ENCODE measurements around the gene OR51A2.
"Not testable (repeated sequence)": the region's sequence is repeated elsewhere in the genome, so short reads cannot be mapped to it uniquely, and the experiment has no call there.

The OR51A2 gene

GRCh38 chr11:4955613-4956012, at the start of gene OR51A2:
OR51A2 (minus strand) TSS chr11:4955713; CDS start chr11:4955713, 0 bp downstream.
- H3K36me3 ChIP-seq (replicated peaks; ENCODE audit: insufficient read depth, low read length); H4K20me1 ChIP-seq (ENCODE audit: insufficient read depth, low read length); H3K9me3 ChIP-seq (replicated peaks; ENCODE audit: insufficient read depth, low read length); H3K9ac ChIP-seq (ENCODE audit: low read length); H3K27ac ChIP-seq (ENCODE audit: low read length); H3K4me1 ChIP-seq (ENCODE audit: low read length); DNase-seq; H3K79me2 ChIP-seq (ENCODE audit: low read length); H3K4me2 ChIP-seq (ENCODE audit: low read depth, low read length); H3F3A ChIP-seq (ENCODE audit: insufficient read depth, low read length); H3K9me2 ChIP-seq (replicated peaks; ENCODE audit: insufficient read depth, low read length); H2AFZ ChIP-seq (ENCODE audit: low read length); H3K4me3 ChIP-seq (ENCODE audit: low read length); H3K27me3 ChIP-seq (replicated peaks; ENCODE audit: insufficient read depth, low read length): not testable (repeated sequence)

- H3K36me3 ChIP-seq (replicated peaks; ENCODE audit: insufficient read depth, low read length): no peaks in the 10 kb centered on the region
- H3K27ac ChIP-seq (ENCODE audit: low read length): no peak overlapping the region
- H3K9me3 ChIP-seq (replicated peaks; ENCODE audit: insufficient read depth, low read length): no peaks in the 10 kb centered on the region
- no peaks in the 10 kb centered on the region for H3F3A ChIP-seq (ENCODE audit: insufficient read depth, low read length)
- H3K9me2 ChIP-seq (replicated peaks; ENCODE audit: insufficient read depth, low read length): no peaks in the 10 kb centered on the region
- H4K20me1 ChIP-seq (ENCODE audit: insufficient read depth, low read length): no peaks in the 10 kb centered on the region
- no peak overlapping the region for H3K9ac ChIP-seq (ENCODE audit: low read length)
- H3K4me3 ChIP-seq (ENCODE audit: low read length): no peak overlapping the region
- peak; percentile 70 for TF ChIP-seq CTCF (IDR thresholded peaks at IDR 0.05; ENCODE audit: low read length)
- no peak for TF ChIP-seq EZH2phosphoT487 (IDR thresholded peaks at IDR 0.05; ENCODE audit: low read length)
- TF ChIP-seq EZH2 (optimal IDR thresholded peaks at IDR 0.05; ENCODE audit: low read depth, low read length): no peak
- H3K4me1 ChIP-seq (ENCODE audit: low read length): no peaks in the 10 kb centered on the region
- DNase-seq: peak; percentile 58
- H2AFZ ChIP-seq (ENCODE audit: low read length): no peak overlapping the region
- H3K27me3 ChIP-seq (replicated peaks; ENCODE audit: insufficient read depth, low read length): no peaks in the 10 kb centered on the region
- no peaks in the 10 kb centered on the region for H3K79me2 ChIP-seq (ENCODE audit: low read length)
- no peak overlapping the region for H3K4me2 ChIP-seq (ENCODE audit: low read depth, low read length)
These were observed 49.1 kb upstream of the OR51A2 start for GRCh38 chr11:5004424-5005274.

- no peak within 1 kb of the TSS for H3K27ac ChIP-seq (ENCODE audit: low read length)
- no peaks in the 10 kb centered on the region for H3F3A ChIP-seq (ENCODE audit: insufficient read depth, low read length)
- H3K4me1 ChIP-seq (ENCODE audit: low read length): no peaks in the 10 kb centered on the region
- no peaks in the 10 kb centered on the region for H4K20me1 ChIP-seq (ENCODE audit: insufficient read depth, low read length)
- no peaks in the 10 kb centered on the region for H3K9me2 ChIP-seq (replicated peaks; ENCODE audit: insufficient read depth, low read length)
- DNase-seq: no peak
- H3K27me3 ChIP-seq (replicated peaks; ENCODE audit: insufficient read depth, low read length): no peaks in the 10 kb centered on the region
- no peak within 1 kb of the TSS for H3K9ac ChIP-seq (ENCODE audit: low read length)
- H3K79me2 ChIP-seq (ENCODE audit: low read length): no peaks in the 10 kb centered on the region
- no peak within 1 kb of the TSS for H3K4me2 ChIP-seq (ENCODE audit: low read depth, low read length)
- TF ChIP-seq EZH2 (optimal IDR thresholded peaks at IDR 0.05; ENCODE audit: low read depth, low read length): no peak
- no peak within 1 kb of the TSS for H3K4me3 ChIP-seq (ENCODE audit: low read length)
- no peaks in the 10 kb centered on the region for H3K36me3 ChIP-seq (replicated peaks; ENCODE audit: insufficient read depth, low read length)
- no peaks in the 10 kb centered on the region for H3K9me3 ChIP-seq (replicated peaks; ENCODE audit: insufficient read depth, low read length)
- no peak within 1 kb of the TSS for H2AFZ ChIP-seq (ENCODE audit: low read length)
These were observed 39.0 kb upstream of the OR51A2 start, which contains the start of gene OR51L1 for GRCh38 chr11:4994551-4994950. OR51L1 (plus strand) TSS chr11:4994851; CDS start chr11:4998983, 4,132 bp downstream.

- Histone ChIP-seq H3K4me2 (ENCODE audit: low read depth, low read length) (no peak overlapping the region), H3K9ac (ENCODE audit: low read length) (no peak overlapping the region), H3K4me3 (ENCODE audit: low read length) (no peak overlapping the region), H3K27me3 (replicated peaks; ENCODE audit: insufficient read depth, low read length) (no peaks in the 10 kb centered on the region), H3K79me2 (ENCODE audit: low read length) (no peaks in the 10 kb centered on the region), H3F3A (ENCODE audit: insufficient read depth, low read length) (no peaks in the 10 kb centered on the region), H3K36me3 (replicated peaks; ENCODE audit: insufficient read depth, low read length) (no peaks in the 10 kb centered on the region), H3K4me1 (ENCODE audit: low read length) (no peaks in the 10 kb centered on the region), H3K9me3 (replicated peaks; ENCODE audit: insufficient read depth, low read length) (no peaks in the 10 kb centered on the region), H4K20me1 (ENCODE audit: insufficient read depth, low read length) (no peaks in the 10 kb centered on the region), H3K9me2 (replicated peaks; ENCODE audit: insufficient read depth, low read length) (no peaks in the 10 kb centered on the region), H3K27ac (ENCODE audit: low read length) (no peak overlapping the region), H2AFZ (ENCODE audit: low read length) (no peak overlapping the region; the same call in 1 of the 2 replicates)
- DNase-seq: peak; percentile 24
- TF ChIP-seq CTCF (IDR thresholded peaks at IDR 0.05; ENCODE audit: low read length) (peak; percentile 15; the same call in 1 of the 2 replicates), EZH2 (optimal IDR thresholded peaks at IDR 0.05; ENCODE audit: low read depth, low read length) (no peak)
These were observed 35.5 kb upstream of the OR51A2 start for GRCh38 chr11:4991060-4991459.
